Renal cortical epithelial cell (primary cell): Measurements from ENCODE around the gene RNFT1. TPM values are rescaled to one million over a fixed set of nuclear protein-coding genes. Genes with fewer than 3 reads are reported as not detected.
"Not testable (repeated sequence)": the region's sequence is repeated elsewhere in the genome, so short reads cannot be mapped to it uniquely, and the experiment has no call there.

Experiments used
- DNase-seq: peaks from one replicate; pipeline ENCODE4 v3.0.0-alpha.2; 2011; ENCODE audit warnings: low read depth
- total RNA-seq: library from RNA; depleted of rRNA; stranded (reverse); fragments of >200 nt; gene quantifications from 2 replicates; pipeline ENCODE4 v1.2.3, GENCODE V29; 2014

The RNFT1 gene, protein sequence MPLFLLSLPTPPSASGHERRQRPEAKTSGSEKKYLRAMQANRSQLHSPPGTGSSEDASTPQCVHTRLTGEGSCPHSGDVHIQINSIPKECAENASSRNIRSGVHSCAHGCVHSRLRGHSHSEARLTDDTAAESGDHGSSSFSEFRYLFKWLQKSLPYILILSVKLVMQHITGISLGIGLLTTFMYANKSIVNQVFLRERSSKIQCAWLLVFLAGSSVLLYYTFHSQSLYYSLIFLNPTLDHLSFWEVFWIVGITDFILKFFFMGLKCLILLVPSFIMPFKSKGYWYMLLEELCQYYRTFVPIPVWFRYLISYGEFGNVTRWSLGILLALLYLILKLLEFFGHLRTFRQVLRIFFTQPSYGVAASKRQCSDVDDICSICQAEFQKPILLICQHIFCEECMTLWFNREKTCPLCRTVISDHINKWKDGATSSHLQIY
- total RNA-seq, result 17.9 and 19.4 TPM in 2 replicates

GRCh38 chr17:59964482-59965328 lies at the start of gene RNFT1:
Gene RNFT1, minus strand, starts transcription at chr17:59964740. Its CDS starts 77 bp downstream, at chr17:59964663.
- peak; percentile 52 for DNase-seq

DNA sequence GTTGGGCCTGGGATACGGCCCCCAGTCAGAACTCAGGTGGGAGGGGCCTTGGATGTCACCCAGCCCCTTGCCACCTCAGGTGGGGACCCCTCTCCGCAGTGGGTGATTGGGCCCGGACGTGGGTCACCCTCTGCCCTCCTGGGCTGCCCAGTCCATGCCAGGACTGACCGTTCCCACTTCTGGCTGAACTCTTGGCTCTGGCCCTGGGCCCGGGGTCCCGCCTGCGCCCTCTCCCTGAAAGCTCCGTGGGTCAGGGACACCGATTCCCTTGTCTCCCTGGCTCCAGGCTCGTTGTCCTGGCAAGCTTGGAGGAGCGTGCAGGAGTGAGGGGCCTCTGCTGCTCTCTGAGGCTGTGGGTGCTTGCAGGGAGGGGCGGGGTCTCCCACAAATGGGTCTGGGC lies 44.8 kb upstream of the RNFT1 start:
- not testable (repeated sequence) for DNase-seq

DNA sequence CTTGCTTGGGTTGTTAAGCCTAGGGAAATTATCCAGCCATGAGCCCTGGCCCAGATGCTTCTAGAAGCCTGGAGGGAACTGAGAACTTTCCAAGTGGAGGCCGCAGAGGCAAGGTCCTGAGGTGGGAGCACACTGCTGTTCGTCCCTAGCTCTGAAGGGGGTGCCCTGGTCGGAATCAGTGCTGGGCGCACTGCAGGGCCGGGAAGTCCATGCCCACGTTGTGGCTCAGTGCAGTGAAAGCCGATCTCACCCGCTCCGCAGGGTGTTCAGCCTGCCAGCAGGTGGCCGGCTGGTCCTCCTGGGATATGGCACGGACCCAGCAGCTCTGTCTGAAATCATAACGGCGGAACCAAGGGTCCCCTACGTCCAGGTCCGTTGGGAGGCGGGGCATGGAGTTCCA lies 43.8 kb upstream of the RNFT1 start:
- DNase-seq, result not testable (repeated sequence)

- DNase-seq, result no peak
Observed at GRCh38 chr17:60006160-60006559, 41.6 kb upstream of the RNFT1 start.

GRCh38 chr17:60004561-60004960 lies 40.0 kb upstream of the RNFT1 start:
- not testable (repeated sequence) for DNase-seq

DNA sequence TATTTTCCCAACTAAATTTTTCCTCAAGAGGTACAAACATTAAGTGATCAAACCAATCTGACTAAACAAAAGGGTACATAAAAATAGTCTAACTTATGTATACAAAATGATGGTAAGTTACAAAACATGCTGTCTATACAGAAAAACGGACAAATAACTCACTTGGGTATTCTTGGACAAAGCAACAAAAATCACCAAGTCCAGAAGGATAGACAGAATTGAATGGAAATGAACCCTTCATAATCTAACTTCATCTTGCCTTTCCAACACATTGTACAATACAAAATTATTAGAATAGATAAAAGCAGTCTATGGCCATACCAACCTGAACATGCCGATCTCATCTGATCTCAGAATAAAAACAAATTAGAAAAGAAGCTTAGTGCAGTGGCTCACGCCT lies 37.9 kb upstream of the RNFT1 start:
- DNase-seq, result not testable (repeated sequence)

- not testable (repeated sequence) for DNase-seq
Observed at GRCh38 chr17:59996608-59997007, 32.1 kb upstream of the RNFT1 start.

- not testable (repeated sequence) for DNase-seq
Observed at GRCh38 chr17:59975166-59975565, 10.6 kb upstream of the RNFT1 start.

- not testable (repeated sequence) for DNase-seq
Observed at GRCh38 chr17:59973483-59973882, 8.9 kb upstream of the RNFT1 start.

GRCh38 chr17:59972778-59973177 lies 8.2 kb upstream of the RNFT1 start:
- DNase-seq, result no peak

DNA sequence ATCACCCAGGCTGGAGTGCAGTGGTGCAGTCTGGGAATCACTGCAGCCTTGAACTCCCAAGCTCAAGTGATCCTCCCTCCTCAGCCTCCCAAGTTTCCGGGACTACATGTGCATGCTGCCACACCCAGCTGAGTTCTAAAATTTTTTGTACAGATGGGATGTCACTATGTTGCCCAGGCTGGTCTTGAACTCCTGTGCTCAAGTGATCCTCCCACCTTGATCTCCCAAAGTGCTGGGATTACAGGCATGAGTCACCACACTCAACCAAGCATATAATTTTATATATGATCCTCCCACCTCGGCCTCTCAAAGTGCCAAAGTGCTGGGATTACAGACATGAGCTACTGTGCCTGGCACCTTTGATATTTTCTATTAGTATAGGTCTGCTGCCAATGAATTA lies 7.2 kb upstream of the RNFT1 start:
- DNase-seq, result not testable (repeated sequence)

DNA sequence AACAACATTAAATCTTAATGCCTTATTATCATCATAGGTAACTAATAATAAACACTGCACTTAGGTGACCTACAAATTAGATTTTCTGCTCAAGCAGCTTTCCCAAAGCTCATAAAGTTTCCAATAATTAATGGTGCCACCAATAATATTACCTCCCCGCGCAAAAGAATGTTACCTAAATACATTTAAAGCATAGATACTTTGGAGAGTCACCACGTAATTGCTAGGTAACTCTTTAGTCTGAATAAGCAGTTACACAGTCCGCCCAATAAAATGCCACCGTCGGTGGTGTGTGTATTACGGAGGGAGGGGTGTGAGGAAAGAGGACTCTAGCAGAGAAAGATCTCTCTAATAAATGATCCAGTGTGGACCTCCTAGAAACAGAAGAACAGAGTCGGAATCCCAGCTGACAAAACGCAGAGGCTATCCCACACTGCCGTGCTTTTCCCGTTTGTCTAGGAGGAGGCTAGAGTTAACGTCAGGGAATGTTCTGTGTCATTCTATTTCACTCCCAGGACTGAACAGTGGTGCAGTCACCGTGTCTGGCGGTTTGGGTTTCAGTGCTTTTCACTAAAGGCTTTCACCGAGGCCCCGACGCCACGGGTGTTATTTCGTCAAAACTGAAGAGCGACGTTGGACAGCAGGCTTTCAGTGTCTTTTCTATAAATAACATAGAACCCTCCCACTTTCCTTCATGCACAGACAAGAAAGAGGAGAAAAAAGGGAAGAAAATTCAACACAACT lies 630 bp downstream of the RNFT1 start:
- peak; percentile 41 for DNase-seq

DNA sequence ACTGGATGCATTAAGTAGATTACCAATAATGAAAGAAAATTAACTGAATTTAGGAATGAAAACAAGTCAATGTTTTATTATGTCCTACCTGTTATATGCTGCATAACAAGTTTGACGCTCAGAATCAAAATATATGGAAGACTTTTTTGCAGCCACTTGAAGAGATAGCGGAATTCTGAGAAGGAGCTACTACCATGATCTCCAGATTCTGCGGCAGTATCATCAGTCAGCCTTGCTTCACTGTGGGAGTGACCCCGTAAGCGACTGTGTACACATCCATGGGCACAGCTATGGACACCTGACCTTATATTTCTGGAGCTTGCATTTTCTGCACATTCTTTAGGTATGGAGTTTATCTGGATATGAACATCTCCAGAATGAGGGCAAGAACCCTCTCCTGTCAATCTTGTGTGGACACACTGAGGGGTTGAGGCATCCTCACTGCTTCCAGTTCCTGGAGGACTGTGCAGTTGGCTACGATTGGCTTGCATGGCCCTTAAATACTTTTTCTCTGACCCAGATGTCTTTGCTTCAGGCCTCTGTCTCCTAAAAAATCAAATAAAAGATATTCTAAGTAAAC lies 1.7 kb downstream of the RNFT1 start:
- DNase-seq, result no peak

- not testable (repeated sequence) for DNase-seq
Observed at GRCh38 chr17:59959574-59959973, 5.0 kb downstream of the RNFT1 start.

DNA sequence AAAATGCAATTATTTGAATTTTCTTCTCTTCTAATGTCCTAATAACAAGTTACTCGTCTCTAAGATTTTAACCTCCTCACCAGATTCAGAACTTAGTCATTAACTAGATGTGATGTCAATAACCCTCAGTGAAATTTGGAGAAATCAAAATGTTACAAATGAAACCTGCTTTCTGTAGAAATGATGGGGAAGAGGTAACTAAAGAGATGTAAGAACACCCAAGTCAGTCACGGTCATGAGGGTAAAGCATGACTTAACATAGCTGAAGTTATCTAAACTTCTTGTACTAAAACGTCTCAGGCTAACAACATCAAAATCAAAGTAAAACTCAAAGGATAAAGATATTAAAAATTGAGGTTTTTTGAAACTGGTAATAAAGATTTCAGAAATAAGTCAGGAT lies 9.7 kb downstream of the RNFT1 start:
- DNase-seq, result no peak

DNA sequence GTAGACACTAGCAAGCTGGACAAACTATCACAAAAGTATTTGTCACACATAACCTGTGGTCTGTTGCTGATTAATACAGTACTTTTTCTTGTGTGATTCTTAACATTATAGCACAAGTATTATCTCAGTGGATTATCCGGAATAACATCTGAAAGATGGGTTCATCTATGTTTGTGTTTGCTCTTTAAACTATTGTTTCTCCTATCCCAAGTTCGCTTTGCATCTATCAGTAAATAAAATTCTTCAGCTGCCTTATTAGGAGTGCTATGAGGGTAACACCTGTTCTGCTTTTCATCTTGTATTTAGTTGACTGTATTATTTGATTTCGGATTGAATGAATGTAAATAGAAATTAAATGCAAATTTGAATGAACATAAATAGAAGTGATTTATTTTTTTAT lies 14.5 kb downstream of the RNFT1 start:
- no peak for DNase-seq

DNA sequence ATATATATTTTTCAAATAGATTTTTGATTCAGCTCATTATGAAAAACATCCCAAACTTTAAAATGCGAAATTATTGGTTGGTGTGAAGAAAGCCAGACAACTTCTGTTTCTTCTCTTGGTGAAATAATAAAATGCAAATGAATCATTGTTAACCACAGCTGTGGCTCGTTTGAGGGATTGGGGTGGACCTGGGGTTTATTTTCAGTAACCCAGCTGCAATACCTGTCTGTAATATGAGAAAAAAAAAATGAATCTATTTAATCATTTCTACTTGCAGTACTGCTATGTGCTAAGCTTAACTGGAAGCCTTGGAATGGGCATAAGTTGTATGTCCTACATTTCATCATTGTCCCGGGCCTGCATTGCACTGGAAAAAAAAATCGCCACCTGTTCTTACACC lies 17.2 kb downstream of the RNFT1 start:
- not testable (repeated sequence) for DNase-seq

- not testable (repeated sequence) for DNase-seq
Observed at GRCh38 chr17:59946433-59946832, 18.1 kb downstream of the RNFT1 start.

GRCh38 chr17:59941131-59941530 lies 23.4 kb downstream of the RNFT1 start:
- no peak for DNase-seq

DNA sequence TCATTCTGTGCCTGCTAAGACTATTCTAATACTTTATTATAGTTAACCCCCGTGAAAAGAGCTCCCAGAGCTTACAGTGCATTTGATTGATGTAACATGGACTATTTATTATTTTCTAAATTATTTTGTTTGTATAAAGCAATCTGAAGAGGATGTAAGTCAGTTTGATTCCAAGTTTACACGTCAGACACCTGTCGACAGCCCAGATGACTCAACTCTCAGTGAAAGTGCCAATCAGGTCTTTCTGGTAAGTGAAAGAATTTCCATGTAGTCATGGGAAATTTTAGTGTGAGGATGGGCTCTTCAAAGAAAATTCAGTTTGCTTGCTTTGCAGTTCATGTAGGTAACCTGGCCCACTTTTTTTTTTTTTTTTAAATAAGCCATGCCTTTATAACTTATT lies 23.8 kb downstream of the RNFT1 start:
- peak; percentile 7 for DNase-seq

DNA sequence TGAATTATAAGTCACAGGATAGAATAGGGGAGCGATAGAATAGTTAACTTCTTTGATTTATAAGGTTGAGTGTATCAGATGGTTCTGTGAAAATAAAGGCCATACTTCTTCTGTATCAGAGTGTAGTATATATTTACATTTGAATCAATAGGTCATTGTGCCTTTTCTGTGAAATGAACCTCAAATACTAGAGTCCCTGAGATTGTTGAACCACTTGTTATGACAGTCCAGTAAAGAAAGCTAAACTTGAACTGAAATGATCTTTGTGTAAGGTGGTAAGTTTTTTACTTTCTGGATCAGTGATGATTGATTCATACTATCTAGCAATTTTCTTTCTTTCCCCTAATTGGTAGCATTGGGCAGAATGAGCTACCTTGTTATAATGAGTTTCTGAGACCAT lies 31.2 kb downstream of the RNFT1 start:
- DNase-seq, result not testable (repeated sequence)

- DNase-seq, result peak; percentile 68
Observed at GRCh38 chr17:59930768-59931167, 33.8 kb downstream of the RNFT1 start.
